ENCODE data around the gene PTPN12. TPM values are rescaled to one million over a fixed set of nuclear protein-coding genes. Genes with fewer than 3 reads are reported as not detected.

PTPN12 gene
- total RNA-seq, 2 donors from 2014 or later: 70.5 to 173 TPM

GRCh38 chr7:77661816-77662215 is 124.7 kb downstream of the PTPN12 start:
- H3K4me1 ChIP-seq (ENCODE audit: control insufficient read depth in 1 of 2, low read depth in 2 of 2): no peaks in the 10 kb centered on the region
- H3K4me3 ChIP-seq: no peak overlapping the region
- no peaks in the 10 kb centered on the region for H3K36me3 ChIP-seq
- ATAC-seq (ENCODE audit: insufficient number of reproducible peaks, low FRiP score, low read depth) (no peak), DNase-seq (ENCODE audit: low spot score) (no peak)
- no peaks in the 10 kb centered on the region for H3K27me3 ChIP-seq (replicated peaks; ENCODE audit: insufficient read depth)
- no peak for TF ChIP-seq CTCF (IDR thresholded peaks at IDR 0.05)
- H3K27ac ChIP-seq: no peak overlapping the region
- no peaks in the 10 kb centered on the region for H3K9me3 ChIP-seq

GRCh38 chr7:77662869-77663268 is 125.8 kb downstream of the PTPN12 start:
- no peaks in the 10 kb centered on the region for H3K27me3 ChIP-seq (replicated peaks; ENCODE audit: insufficient read depth)
- DNase-seq (ENCODE audit: low spot score) (no peak), ATAC-seq (ENCODE audit: insufficient number of reproducible peaks, low FRiP score, low read depth) (no peak)
- no peaks in the 10 kb centered on the region for H3K4me1 ChIP-seq (ENCODE audit: control insufficient read depth in 1 of 2, low read depth in 2 of 2)
- no peak overlapping the region for H3K4me3 ChIP-seq
- H3K27ac ChIP-seq: no peak overlapping the region
- H3K9me3 ChIP-seq: no peaks in the 10 kb centered on the region
- no peak for TF ChIP-seq CTCF (IDR thresholded peaks at IDR 0.05)
- H3K36me3 ChIP-seq: no peaks in the 10 kb centered on the region

GRCh38 chr7:77664715-77665114 is 127.6 kb downstream of the PTPN12 start:
- ATAC-seq (ENCODE audit: insufficient number of reproducible peaks, low FRiP score, low read depth): no peak
- TF ChIP-seq CTCF (IDR thresholded peaks at IDR 0.05): no peak
- H3K27ac ChIP-seq: no peak overlapping the region
- DNase-seq (ENCODE audit: low spot score): no peak
- no peaks in the 10 kb centered on the region for H3K9me3 ChIP-seq
- no peaks in the 10 kb centered on the region for H3K36me3 ChIP-seq
- no peaks in the 10 kb centered on the region for H3K4me1 ChIP-seq (ENCODE audit: control insufficient read depth in 1 of 2, low read depth in 2 of 2)
- no peak overlapping the region for H3K4me3 ChIP-seq
- H3K27me3 ChIP-seq (replicated peaks; ENCODE audit: insufficient read depth): no peaks in the 10 kb centered on the region

GRCh38 chr7:77665161-77665560 is 128.1 kb downstream of the PTPN12 start:
- no peak for DNase-seq (ENCODE audit: low spot score)

GRCh38 chr7:77667459-77668086 is 130.5 kb downstream of the PTPN12 start:
- Histone ChIP-seq H3K4me3 (no peak overlapping the region), H3K4me1 (ENCODE audit: control insufficient read depth in 1 of 2, low read depth in 2 of 2) (no peaks in the 10 kb centered on the region), H3K27ac (no peak overlapping the region), H3K27me3 (replicated peaks; ENCODE audit: insufficient read depth) (no peaks in the 10 kb centered on the region), H3K9me3 (no peaks in the 10 kb centered on the region), H3K36me3 (no peaks in the 10 kb centered on the region)
- ATAC-seq (ENCODE audit: insufficient number of reproducible peaks, low FRiP score, low read depth) (no peak), DNase-seq (ENCODE audit: low spot score) (no peak)
- no peak for TF ChIP-seq CTCF (IDR thresholded peaks at IDR 0.05)

More at GRCh38 chr7:77665161-77665560, 128.1 kb downstream of the PTPN12 start:
- Histone ChIP-seq H3K9me3 (no peaks in the 10 kb centered on the region), H3K36me3 (no peaks in the 10 kb centered on the region), H3K4me3 (no peak overlapping the region), H3K27ac (no peak overlapping the region), H3K27me3 (replicated peaks; ENCODE audit: insufficient read depth) (no peaks in the 10 kb centered on the region), H3K4me1 (ENCODE audit: control insufficient read depth in 1 of 2, low read depth in 2 of 2) (no peaks in the 10 kb centered on the region)
- TF ChIP-seq CTCF (IDR thresholded peaks at IDR 0.05): no peak
- no peak for ATAC-seq (ENCODE audit: insufficient number of reproducible peaks, low FRiP score, low read depth)

Data from thoracic aorta (tissue), 2 donors.